GM12801 (cell line): ENCODE measurements around the gene PLA2R1.

Source experiments
- CTCF ChIP-seq: IDR thresholded peaks from one replicate; pipeline ENCODE4 v1.5.1; 2011; ENCODE audit warnings: control low read depth; ENCODE audit not compliant: insufficient read length; ENCODE audit errors: extremely low read depth

PLA2R1 gene

GRCh38 chr2:159973325-159973724 lies 89.1 kb downstream of the PLA2R1 start:
- no peak for TF ChIP-seq CTCF

GRCh38 chr2:159971365-159972152 lies 90.9 kb downstream of the PLA2R1 start:
- TF ChIP-seq CTCF = no peak

- TF ChIP-seq CTCF = no peak
These were observed 94.0 kb downstream of the PLA2R1 start for GRCh38 chr2:159968279-159968900.

- TF ChIP-seq CTCF = no peak
These were observed 98.7 kb downstream of the PLA2R1 start for GRCh38 chr2:159963700-159964099.

GRCh38 chr2:159961451-159961850 lies 101.0 kb downstream of the PLA2R1 start:
- TF ChIP-seq CTCF = no peak

- no peak for TF ChIP-seq CTCF
These were observed 101.4 kb downstream of the PLA2R1 start for GRCh38 chr2:159961037-159961436.

GRCh38 chr2:159960414-159960813 lies 102.0 kb downstream of the PLA2R1 start:
- no peak for TF ChIP-seq CTCF
